Stimulated activated naive CD4-positive, alpha-beta T cell treated with Interleukin-2 at 50 U/mL for 16 hours (primary cell): ENCODE data around the gene ULBP1.
"Not testable (repeated sequence)": the region's sequence is repeated elsewhere in the genome, so short reads cannot be mapped to it uniquely, and the experiment has no call there.

Source experiments
- DNase-seq: peaks from one replicate; lab custom pipeline; 2025; lab: John Stamatoyannopoulos, UW

The ULBP1 gene

DNA sequence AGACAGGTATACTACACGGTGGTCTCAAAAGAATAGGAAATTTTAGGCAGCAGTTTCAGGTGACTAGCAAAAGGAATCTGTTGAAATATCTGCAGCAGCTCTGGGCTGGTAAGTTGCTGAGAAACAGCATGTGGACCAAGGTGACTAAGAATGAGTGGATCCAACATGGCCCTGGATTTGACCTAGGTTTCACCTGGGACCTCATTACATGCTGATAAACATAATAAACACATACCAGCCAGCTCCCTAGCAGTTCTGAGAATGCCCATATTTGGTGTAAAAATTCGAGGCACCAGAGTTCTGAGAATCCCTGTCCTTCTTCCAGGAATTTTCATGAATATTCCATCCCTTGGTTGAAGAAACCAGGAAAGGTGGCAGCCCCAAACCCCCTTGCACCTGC is 10.4 kb upstream of the ULBP1 start:
- DNase-seq = not testable (repeated sequence)

GRCh38 chr6:149953934-149954327 is 9.8 kb upstream of the ULBP1 start:
- not testable (repeated sequence) for DNase-seq

DNA sequence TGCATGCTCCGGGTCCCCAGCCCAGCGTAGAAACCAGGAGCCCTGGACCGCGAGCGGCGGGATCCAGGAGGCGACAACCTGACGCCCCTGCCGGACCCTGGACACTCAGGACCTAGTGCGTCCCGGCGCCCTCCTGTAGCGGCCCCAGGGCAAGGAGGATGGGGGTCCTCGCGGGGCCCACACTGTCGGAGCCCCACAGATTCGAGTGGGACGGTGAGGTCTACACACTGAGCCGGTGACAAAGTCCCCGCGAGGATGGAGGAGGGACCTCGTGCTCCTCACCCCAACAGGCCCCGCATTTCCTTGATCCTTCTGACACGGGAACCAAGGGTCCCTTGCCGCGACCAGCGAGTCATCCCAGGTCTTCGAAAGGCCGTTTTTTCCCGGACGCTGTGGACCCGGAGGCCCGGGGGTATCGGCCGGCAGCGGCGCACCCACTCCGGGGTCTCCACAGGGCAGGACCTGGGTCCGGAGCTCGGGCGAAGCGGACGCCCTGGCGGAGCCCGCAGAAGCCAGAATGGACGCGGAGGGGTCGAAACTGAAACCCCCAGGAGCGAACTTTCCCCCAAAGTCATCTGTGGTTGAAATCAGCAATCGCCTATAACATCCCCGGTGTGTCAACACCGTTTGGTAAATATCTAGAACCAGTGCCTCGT is 9.3 kb upstream of the ULBP1 start:
- DNase-seq = not testable (repeated sequence)

- DNase-seq = not testable (repeated sequence)
Observed at GRCh38 chr6:149954984-149955653, 8.6 kb upstream of the ULBP1 start.

GRCh38 chr6:149955654-149956317 is 8.0 kb upstream of the ULBP1 start:
- not testable (repeated sequence) for DNase-seq

DNA sequence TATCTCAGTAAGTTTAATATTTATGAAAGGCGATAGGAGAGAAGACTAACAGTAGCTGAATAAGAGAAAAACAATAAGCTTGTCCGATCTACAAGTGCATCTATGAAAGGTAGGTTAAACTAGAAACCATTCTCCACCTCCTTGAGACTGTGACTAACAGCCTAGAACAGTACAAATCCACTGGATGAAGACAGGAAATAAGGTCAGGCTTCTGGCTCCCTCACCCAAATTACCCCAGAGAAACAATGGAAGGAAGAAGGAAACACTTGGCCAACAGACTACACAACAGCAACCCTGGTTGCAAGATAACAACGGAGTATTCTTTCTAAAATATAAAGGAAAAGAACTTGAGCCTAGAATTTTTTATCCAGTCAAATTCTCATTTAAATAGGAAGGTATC is 5.6 kb upstream of the ULBP1 start:
- DNase-seq = not testable (repeated sequence)

GRCh38 chr6:149959806-149960205 is 3.9 kb upstream of the ULBP1 start:
- not testable (repeated sequence) for DNase-seq

DNA sequence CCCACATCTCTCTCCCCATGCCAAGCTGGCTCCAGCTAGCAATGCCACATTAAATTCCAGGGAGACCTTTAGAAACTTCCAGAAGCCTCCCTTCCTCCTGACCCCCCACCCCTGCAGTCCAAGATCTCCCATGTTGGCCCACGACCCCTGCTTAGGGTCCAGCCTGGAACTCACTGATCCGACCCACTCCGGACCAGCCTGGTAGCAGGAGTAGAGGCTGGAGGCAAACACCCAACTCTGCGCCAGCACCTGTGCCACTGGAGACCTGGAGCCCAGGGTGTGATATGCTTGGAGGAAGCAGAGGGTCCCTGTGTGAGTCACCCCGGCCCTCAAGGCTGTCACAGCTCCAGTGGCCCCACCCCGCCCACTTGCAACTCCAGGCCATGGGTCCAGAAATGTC is 3.3 kb upstream of the ULBP1 start:
- DNase-seq = no peak

GRCh38 chr6:149961728-149962425 is 1.9 kb upstream of the ULBP1 start:
- DNase-seq = no peak

GRCh38 chr6:149962461-149963211 is 1.1 kb upstream of the ULBP1 start:
- no peak for DNase-seq

DNA sequence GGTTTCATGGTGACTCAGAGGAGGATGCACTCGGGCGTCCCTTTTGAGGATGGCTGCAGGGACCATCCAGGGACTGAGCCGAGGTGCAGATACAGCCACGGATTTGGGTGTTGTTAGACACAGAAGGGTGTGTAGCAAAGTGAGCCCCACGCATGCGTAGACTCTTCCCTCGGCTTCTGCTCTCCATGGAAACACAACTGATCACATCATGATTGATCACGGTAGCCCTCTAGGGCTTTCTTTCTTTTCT is 606 bp upstream of the ULBP1 start:
- DNase-seq = peak; percentile 61

- no peak for DNase-seq
Observed at GRCh38 chr6:149964308-149965193, 808 bp downstream of the ULBP1 start.

DNA sequence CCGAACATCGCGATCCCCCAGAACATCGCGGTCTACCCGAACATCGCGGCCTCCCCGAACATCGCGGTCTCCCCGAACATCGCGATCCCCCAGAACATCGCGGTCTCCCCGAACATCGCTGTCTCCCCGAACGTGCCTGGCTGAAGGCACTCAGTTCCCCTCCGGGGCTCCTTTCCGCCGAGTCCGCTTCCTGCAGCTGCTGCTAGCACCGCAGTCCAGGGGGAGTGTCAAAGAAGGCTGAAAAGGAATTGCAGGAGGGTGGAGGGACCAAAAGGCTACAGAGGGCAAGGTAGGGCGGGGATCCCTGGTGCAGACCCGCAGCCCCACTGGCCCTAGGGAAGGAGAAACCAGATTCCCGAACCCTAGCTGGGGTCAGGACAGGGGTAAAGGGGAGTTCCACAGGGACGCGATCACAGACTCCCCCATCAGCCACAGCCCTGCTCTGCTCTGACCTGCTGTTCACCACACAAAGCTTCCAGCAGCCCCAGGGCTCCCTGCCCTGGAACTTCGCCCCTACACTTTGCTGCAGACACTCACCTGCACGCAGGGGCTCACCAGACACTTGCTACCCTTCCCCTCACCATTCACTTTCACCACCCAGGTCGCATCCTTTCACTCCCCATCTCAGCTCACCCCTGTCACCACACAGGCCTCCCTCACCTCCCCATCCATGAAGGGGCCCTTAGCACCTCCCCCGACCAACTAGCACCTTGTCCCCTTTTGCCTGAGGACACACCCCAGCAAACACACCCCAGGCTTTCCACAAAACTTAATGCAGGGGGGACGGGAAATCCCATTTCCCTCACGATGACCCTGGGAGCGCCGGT is 1.7 kb downstream of the ULBP1 start:
- DNase-seq = no peak

DNA sequence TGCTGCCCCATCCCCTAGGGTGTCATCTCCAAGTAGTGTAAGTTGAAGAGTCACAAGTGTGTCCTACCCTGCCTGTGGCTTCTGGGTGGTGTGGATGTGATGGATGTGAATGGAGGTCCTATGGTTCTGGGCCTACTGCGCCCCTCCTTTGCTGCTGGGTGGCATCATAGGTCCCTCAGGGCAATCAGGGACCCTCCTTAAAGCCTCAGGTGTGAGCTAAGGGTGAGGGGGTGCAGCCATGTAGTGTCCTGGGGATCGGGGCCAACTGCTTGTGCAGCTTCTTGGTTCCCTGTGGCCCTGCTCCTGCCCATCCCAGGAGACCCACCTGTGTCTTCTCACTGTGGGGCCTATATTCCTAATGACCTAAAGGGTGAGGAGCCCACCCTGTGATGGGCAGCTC is 2.6 kb downstream of the ULBP1 start:
- not testable (repeated sequence) for DNase-seq

DNA sequence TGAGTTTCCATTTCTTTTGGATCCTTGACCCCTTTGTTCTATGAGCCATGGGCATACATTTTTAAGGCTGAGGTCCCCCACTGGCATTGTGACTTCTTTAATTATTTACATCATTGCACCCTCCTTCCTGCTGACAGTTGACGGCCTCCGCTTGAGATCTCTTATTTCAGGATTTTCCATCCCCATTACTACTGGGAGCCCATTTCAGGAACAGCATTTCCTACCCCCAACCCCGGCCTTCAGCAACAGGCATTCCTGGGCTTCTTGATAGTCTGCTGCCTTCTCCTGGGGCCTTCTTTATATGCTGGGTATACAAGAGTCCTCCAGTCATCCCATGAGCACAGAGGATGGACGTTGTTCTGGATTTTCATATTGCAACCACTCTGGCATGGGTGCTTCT is 3.8 kb downstream of the ULBP1 start:
- DNase-seq = no peak

DNA sequence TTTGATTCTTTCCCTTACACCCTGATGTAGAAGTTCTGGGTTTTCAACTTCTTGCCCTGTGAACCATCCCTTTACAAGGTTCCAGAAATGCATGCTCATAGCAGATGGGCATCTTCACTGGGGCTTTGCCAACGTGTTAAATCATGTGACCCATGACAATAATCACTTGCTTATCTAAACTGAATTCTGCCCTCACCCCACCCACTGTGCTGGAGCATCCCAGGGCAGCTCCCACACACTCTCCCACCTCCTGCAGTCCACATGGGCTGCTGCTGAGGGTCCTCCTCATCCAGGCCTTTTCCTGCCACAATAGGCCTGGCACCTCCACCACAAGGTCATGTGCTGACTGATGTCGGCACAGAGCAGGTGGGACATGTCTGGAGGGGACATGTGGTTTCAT is 4.3 kb downstream of the ULBP1 start:
- not testable (repeated sequence) for DNase-seq

DNA sequence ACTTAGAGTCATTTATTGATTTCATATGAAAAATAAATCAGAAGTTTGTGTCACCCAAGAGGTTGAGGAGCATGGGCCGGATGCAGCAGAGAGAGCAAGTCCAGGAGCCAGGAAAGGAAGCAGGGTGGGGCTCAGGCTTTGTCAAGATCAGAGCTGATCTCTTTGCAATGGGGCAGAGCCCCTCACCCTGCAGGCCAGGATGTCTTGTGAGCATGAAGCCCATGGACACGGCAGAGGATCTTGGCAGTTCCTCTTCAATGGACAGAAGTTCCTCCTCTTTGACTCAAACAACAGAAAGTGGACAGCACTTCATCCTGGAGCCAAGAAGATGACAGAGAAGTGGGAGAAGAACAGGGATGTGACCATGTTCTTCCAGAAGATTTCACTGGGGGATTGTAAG is 5.2 kb downstream of the ULBP1 start:
- not testable (repeated sequence) for DNase-seq

DNA sequence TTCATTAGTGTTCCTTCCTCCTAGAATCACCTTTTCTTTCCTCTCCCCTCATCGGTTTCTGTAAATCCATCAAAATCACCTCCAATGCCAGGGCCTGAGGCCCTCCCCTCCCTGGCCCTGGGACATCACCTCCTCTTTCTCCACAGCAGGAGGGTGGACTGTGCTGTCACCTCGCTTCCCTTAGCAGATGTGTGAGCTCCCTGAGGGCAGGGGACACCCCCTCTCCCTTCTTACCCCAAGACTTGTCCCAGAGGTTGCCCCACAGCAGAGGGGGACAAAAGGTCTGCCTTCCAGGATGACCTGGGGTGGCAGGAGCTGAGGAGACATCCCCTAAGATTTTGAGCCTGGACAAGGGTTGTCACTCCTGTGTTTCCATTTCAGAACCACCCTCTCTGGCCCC is 5.9 kb downstream of the ULBP1 start:
- DNase-seq = no peak

DNA sequence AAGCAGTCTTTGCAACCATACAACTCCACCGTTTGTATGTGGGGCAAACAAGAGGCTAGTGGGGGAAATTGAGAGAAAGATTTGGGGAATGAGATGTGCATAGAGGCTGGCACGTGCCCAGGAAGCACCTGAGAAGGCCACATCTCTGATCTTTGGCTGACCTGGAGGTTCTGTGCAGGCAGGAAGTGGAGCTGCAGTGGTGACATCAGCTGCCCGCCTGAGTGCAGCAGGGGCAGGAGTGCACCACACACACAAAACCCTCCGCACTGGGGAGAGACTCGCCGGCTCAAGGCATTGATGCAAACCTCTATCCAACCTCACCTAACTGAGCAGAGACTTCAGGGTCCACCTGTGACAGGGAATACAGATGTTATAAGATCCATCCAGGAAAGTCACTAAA is 10.7 kb downstream of the ULBP1 start:
- not testable (repeated sequence) for DNase-seq

DNA sequence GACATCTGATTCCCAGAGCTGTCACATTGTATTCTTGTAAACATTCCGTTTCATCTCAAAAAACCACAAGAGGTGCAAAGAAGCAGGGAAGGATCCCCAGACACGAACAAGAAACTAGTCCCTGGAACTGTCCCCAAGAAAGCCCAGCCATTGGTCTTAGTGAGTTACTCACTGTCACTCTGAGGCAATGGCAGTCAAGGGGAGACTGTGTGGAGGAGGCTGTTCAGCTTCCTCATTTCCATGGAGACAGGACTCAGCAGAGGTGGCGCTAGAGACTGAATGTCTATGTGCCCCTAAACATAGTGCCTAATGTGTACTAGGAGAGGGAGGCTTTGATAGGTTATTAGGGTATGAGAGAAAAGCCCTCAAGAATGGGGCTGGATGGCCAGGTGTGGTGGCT is 11.1 kb downstream of the ULBP1 start:
- no peak for DNase-seq
